H1 (cell line): ENCODE data around the gene RPS6KA4. TPM values are rescaled to one million over a fixed set of nuclear protein-coding genes. Genes with fewer than 3 reads are reported as not detected.

ENCODE experiments used
- CTCF ChIA-PET: fragments of 300-600 bp; sonication (Branson Sonifier 250); formaldehyde crosslinking; loops from one replicate; lab custom pipeline; 2021; ENCODE audit not compliant: partially characterized antibody; lab: Charles Lee
- POLR2A ChIA-PET: fragments of 300-600 bp; sonication (Branson Sonifier 250); formaldehyde crosslinking; loops from one replicate; lab custom pipeline; 2021; ENCODE audit warnings: inconsistent platforms; ENCODE audit not compliant: partially characterized antibody; lab: Charles Lee
- DNase-seq, 2 experiments: peaks; one replicate each; pipeline versions ENCODE4 v3.0.0 to v3.0.0-alpha.2; 2010 to 2022; ENCODE audit warnings: low spot score in 2 of 2, low read depth in 1 of 2, mixed read lengths in 1 of 2
- FAIRE-seq: peaks from 2 replicates; lab custom pipeline; 2011; peaks lifted over from hg19 to GRCh38; lab: Jason Lieb, UNC
- H2AFZ ChIP-seq: 2 replicates; pipeline ENCODE4 v1.8.1; 2012; ENCODE audit warnings: low read length, inconsistent platforms
- H2AK5ac ChIP-seq: 2 replicates; pipeline ENCODE4 v1.6.1; 2013; ENCODE audit warnings: low read depth, low read length
- H2BK120ac ChIP-seq: replicated peaks from 2 replicates; pipeline ENCODE3; 2013; ENCODE audit warnings: low read depth, low read length, inconsistent platforms
- H2BK12ac ChIP-seq: 2 replicates; pipeline ENCODE4 v1.6.1; 2013; ENCODE audit warnings: low read depth, low read length
- H2BK15ac ChIP-seq: 2 replicates; pipeline ENCODE4 v1.6.1; 2013; ENCODE audit warnings: low read length
- H2BK20ac ChIP-seq: 2 replicates; pipeline ENCODE4 v1.6.1; 2013; ENCODE audit warnings: low read length
- H2BK5ac ChIP-seq: 2 replicates; pipeline ENCODE4 v1.6.1; 2013; ENCODE audit warnings: low read depth, low read length
- H3K14ac ChIP-seq: 2 replicates; pipeline ENCODE4 v1.6.1; 2013; ENCODE audit warnings: inconsistent platforms; ENCODE audit not compliant: insufficient read length
- H3K18ac ChIP-seq: 2 replicates; pipeline ENCODE4 v1.6.1; 2013; ENCODE audit warnings: low read length; ENCODE audit errors: extremely low read depth
- H3K23ac ChIP-seq: 2 replicates; pipeline ENCODE4 v1.6.1; 2013; ENCODE audit warnings: inconsistent platforms; ENCODE audit not compliant: insufficient read length
- H3K23me2 ChIP-seq: 2 replicates; pipeline ENCODE4 v1.6.1; 2013; ENCODE audit warnings: low read depth, low read length
- H3K27ac ChIP-seq: 2 replicates; pipeline ENCODE4 v1.6.1; 2011; ENCODE audit warnings: low read depth, low read length, inconsistent platforms
- H3K27me3 ChIP-seq, 4 experiments: replicated peaks in 1 of 4; 1 replicate in 1 of 4; 2 replicates in 3 of 4; pipeline versions ENCODE4 v1.6.1 to v1.8.1; 2011 to 2013; ENCODE audit warnings: low read length in 3 of 4, mild to moderate bottlenecking in 3 of 4, inconsistent platforms in 2 of 4, mixed read lengths in 2 of 4, moderate library complexity in 1 of 4; ENCODE audit not compliant: control insufficient read depth in 3 of 4, insufficient read depth in 3 of 4; ENCODE audit errors: extremely low read depth in 1 of 4
- H3K36me3 ChIP-seq, 4 experiments: 2 replicates each; pipeline versions ENCODE4 v1.6.1 to v1.8.1; 2011 to 2013; ENCODE audit warnings: mild to moderate bottlenecking in 4 of 4, low read length in 3 of 4, moderate library complexity in 2 of 4, control low read depth in 1 of 4, inconsistent platforms in 1 of 4; ENCODE audit not compliant: insufficient read depth in 4 of 4, control insufficient read depth in 2 of 4
- H3K4ac ChIP-seq: replicated peaks from 2 replicates; pipeline ENCODE3; 2013; ENCODE audit warnings: low read length, low read depth, mixed read lengths, inconsistent platforms; ENCODE audit not compliant: insufficient read length
- H3K4me1 ChIP-seq, 4 experiments: replicated peaks in 1 of 4; 1 replicate in 1 of 4; 2 replicates in 3 of 4; pipeline versions ENCODE4 v1.6.1 to v1.8.1; 2011 to 2013; ENCODE audit warnings: low read length in 3 of 4, inconsistent platforms in 2 of 4, mixed read lengths in 1 of 4; ENCODE audit not compliant: insufficient read depth in 4 of 4, control insufficient read depth in 3 of 4
- H3K4me2 ChIP-seq, 2 experiments: 2 replicates each; pipeline versions ENCODE4 v1.6.1 to v1.8.1; 2011 to 2013; ENCODE audit warnings: low read depth in 2 of 2, low read length in 2 of 2, control low read depth in 1 of 2, inconsistent platforms in 1 of 2, mild to moderate bottlenecking in 1 of 2; ENCODE audit not compliant: insufficient read depth in 1 of 2
- H3K4me3 ChIP-seq, 4 experiments: fragments of 200-600, 300-600 bp in 1 of 4; sonication (generic), shearing (Covaris generic), sonication (Bioruptor Twin) in 1 of 4; 2 replicates each; pipeline versions ENCODE4 v1.5.1 to v1.8.1; 2011 to 2016; ENCODE audit warnings: low read length in 4 of 4, low read depth in 3 of 4, control low read depth in 2 of 4, inconsistent platforms in 2 of 4, mild to moderate bottlenecking in 2 of 4, mixed read lengths in 1 of 4, moderate library complexity in 1 of 4; ENCODE audit not compliant: insufficient read depth in 2 of 4; ENCODE audit errors: extremely low read depth in 1 of 4
- H3K56ac ChIP-seq: replicated peaks from 2 replicates; pipeline ENCODE3; 2013; ENCODE audit warnings: low read depth, mild to moderate bottlenecking, mixed read lengths, low read length, inconsistent platforms; ENCODE audit not compliant: insufficient read length
- H3K79me1 ChIP-seq: 2 replicates; pipeline ENCODE4 v1.6.1; 2013; ENCODE audit warnings: low read depth, low read length, control low read depth
- H3K79me2 ChIP-seq, 2 experiments: 2 replicates each; pipeline versions ENCODE4 v1.6.1 to v1.8.1; 2012 to 2013; ENCODE audit warnings: low read length in 2 of 2, mild to moderate bottlenecking in 2 of 2, inconsistent platforms in 1 of 2; ENCODE audit not compliant: insufficient read depth in 2 of 2, control insufficient read depth in 1 of 2
- H3K9ac ChIP-seq, 4 experiments: replicated peaks in 1 of 4; 1 replicate in 1 of 4; 2 replicates in 3 of 4; pipeline versions ENCODE4 v1.6.1 to v1.8.1; 2011 to 2013; ENCODE audit warnings: low read depth in 3 of 4, low read length in 3 of 4, control low read depth in 2 of 4, mild to moderate bottlenecking in 2 of 4, moderate library complexity in 2 of 4, inconsistent platforms in 1 of 4; ENCODE audit errors: extremely low read depth in 1 of 4
- H3K9me3 ChIP-seq, 2 experiments: 2 replicates each; pipeline versions ENCODE4 v1.6.1 to v1.8.1; 2012 to 2013; ENCODE audit warnings: mild to moderate bottlenecking in 2 of 2, moderate library complexity in 2 of 2, control low read depth in 1 of 2, inconsistent platforms in 1 of 2, low read depth in 1 of 2, low read length in 1 of 2, mixed read lengths in 1 of 2; ENCODE audit not compliant: insufficient read depth in 2 of 2
- H4K20me1 ChIP-seq, 2 experiments: replicated peaks in 1 of 2; 2 replicates each; pipeline versions ENCODE3 to v1.8.1; 2011 to 2013; ENCODE audit warnings: inconsistent platforms in 2 of 2, low read length in 2 of 2, mild to moderate bottlenecking in 1 of 2; ENCODE audit not compliant: insufficient read depth in 2 of 2, control insufficient read depth in 1 of 2
- H4K5ac ChIP-seq: 2 replicates; pipeline ENCODE4 v1.6.1; 2013; ENCODE audit warnings: low read length, low read depth, mixed read lengths, inconsistent platforms; ENCODE audit not compliant: insufficient read length
- H4K8ac ChIP-seq: 2 replicates; pipeline ENCODE4 v1.8.0; 2013; ENCODE audit warnings: mild to moderate bottlenecking, moderate library complexity, low read length, inconsistent platforms; ENCODE audit not compliant: insufficient read depth; ENCODE audit errors: extremely low read depth
- H4K91ac ChIP-seq: replicated peaks from 2 replicates; pipeline ENCODE3; 2013; ENCODE audit warnings: low read length, mixed read lengths, inconsistent platforms; ENCODE audit not compliant: insufficient read length
- RBBP5 ChIP-seq: IDR thresholded peaks from 2 replicates; pipeline ENCODE4 v1.7.1; 2012; ENCODE audit warnings: low read depth, mild to moderate bottlenecking, inconsistent platforms, low read length, moderate library complexity, borderline replicate concordance
- SIX5 ChIP-seq: IDR thresholded peaks from 2 replicates; pipeline ENCODE4 v1.6.1; 2011; ENCODE audit warnings: mild to moderate bottlenecking, low read depth, low read length
- WGBS, 2 experiments: shearing (Covaris generic) in 1 of 2; methylation state at CpG; one replicate each; pipeline versions ENCODE4 v1.1.6 to v1.1.7; 2013 to 2015; ENCODE audit warnings: low lambda C conversion rate in 2 of 2, mixed read lengths in 2 of 2, inconsistent platforms in 1 of 2, low coverage in 1 of 2, missing lambda C conversion rate in 1 of 2; ENCODE audit not compliant: insufficient replicate concordance in 2 of 2, insufficient coverage in 1 of 2, insufficient read length in 1 of 2; ENCODE audit errors: extremely low coverage in 1 of 2, missing lambda C conversion rate in 1 of 2; 5-methylcytosine and 5-hydroxymethylcytosine counted together
- polyA plus RNA-seq, 7 experiments: library from polyadenylated mRNA; depleted of rRNA in 3 of 7; stranded (reverse) in 5 of 7; unstranded in 2 of 7; fragments of >200 nt in 5 of 7; fragments of 200-250 nt in 2 of 7; gene quantifications; 1 replicate in 5 of 7; 2 replicates in 1 of 7; 4 replicates in 1 of 7; pipeline versions ENCODE4 v1.2.1 to v1.2.3, GENCODE V29; 2011 to 2013; ENCODE audit warnings: missing spikeins in 2 of 7, mixed read lengths in 2 of 7
- total RNA-seq: library from RNA; stranded (reverse); fragmentation: NEBNext Ultra II Directional; extraction: Animal tissue kit (Norgen Biotek cat#: 25700); gene quantifications from 2 replicates; pipeline ENCODE4 v1.2.1, GENCODE V29; 2021

Gene RPS6KA4
- total and polyA plus RNA-seq, 2 of the 8 experiments (the other 6 are each of a cell fraction or from before 2014, with no cell fraction given): 8.2 to 12.6 TPM

DNA sequence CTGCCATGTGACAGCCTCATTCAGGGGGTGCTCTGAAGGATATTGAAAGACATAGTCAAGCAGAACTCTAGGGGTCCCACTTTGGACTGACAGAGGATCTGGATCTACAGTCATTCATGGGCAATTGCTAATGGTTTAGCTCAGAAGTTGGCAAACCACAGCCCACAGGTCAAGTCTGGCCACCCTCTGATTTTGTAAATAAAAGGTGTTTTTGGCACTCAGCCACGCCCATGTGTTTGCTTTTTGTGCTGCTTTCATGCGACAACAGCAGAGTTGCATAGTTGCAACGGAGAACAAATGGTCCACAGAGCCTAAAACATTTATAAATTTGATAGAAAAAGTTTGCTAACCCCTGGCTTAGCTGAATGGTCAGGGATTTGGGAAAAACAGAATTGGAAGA, 41.7 kb downstream of the RPS6KA4 start:
- Histone ChIP-seq H3K56ac (no peak overlapping the region), H2BK5ac (no peak overlapping the region), H3K4me2 (no peak overlapping the region), H4K20me1 (no peaks in the 10 kb centered on the region), H2BK12ac (no peak overlapping the region), H3K18ac (no peak overlapping the region), H2BK20ac (no peak overlapping the region), H3K36me3 (no peaks in the 10 kb centered on the region), H3K27me3 (peaks cover 0 to 3% (median 1%) of the 10 kb centered on the region in 4 experiments; a peak in 4 of 7 replicates), H3K79me1 (no peaks in the 10 kb centered on the region), H3K23me2 (no peaks in the 10 kb centered on the region; the same call in 1 of the 2 replicates), H2AK5ac (no peak overlapping the region), H2AFZ (no peak overlapping the region), H2BK120ac (no peak overlapping the region), H4K8ac (no peak overlapping the region), H3K23ac (no peak overlapping the region), H3K4me3 (no peak overlapping the region), H3K4me1 (peaks cover 0 to 11% (median 7%) of the 10 kb centered on the region in 4 experiments; a peak in 6 of 7 replicates), H2BK15ac (no peak overlapping the region), H3K27ac (no peak overlapping the region), H3K4ac (no peak overlapping the region), H4K91ac (no peak overlapping the region), H3K79me2 (no peaks in the 10 kb centered on the region), H3K9me3 (no peaks in the 10 kb centered on the region), H4K5ac (no peak overlapping the region), H3K9ac (no peak overlapping the region), H3K14ac (no peak overlapping the region)
- 88% methylated on average over 3 of the region's 3 CpGs; no CpG with 5 or more reads in 1 of the 2 experiments for WGBS, 2 experiments
- DNase-seq (no peak), FAIRE-seq (no peak)
- POLR2A ChIA-PET: interaction anchor here (0.7 kb wide), 1 partner anchor 22 kb away, joined by 4 read pairs; no protein-coding TSS in a partner anchor
- CTCF ChIA-PET: interaction anchor here (1.4 to 3.2 kb wide), 3 partner anchors 8 to 49 kb away, joined by 3 to 13 read pairs (median 4); no protein-coding TSS in a partner anchor
- no peak for TF ChIP-seq RBBP5
- no peak for TF ChIP-seq SIX5
